Stimulated activated CD8-positive, alpha-beta memory T cell treated with anti-CD3 and anti-CD28 coated beads, Interleukin-12 subunit alpha, Interleukin-12 subunit beta, amount 100 ng/mL, for 4 hours (primary cell): ENCODE measurements around the gene BMF.
"Not testable (repeated sequence)": the region's sequence is repeated elsewhere in the genome, so short reads cannot be mapped to it uniquely, and the experiment has no call there.

Experiments
- DNase-seq: peaks from one replicate; pipeline ENCODE4 v3.0.0-alpha.2; 2020; ENCODE audit warnings: low read depth

Gene BMF

GRCh38 chr15:40087991-40088928 lies 20.4 kb downstream of the BMF start:
- DNase-seq = no peak

GRCh38 chr15:40087068-40087810 lies 21.4 kb downstream of the BMF start:
- no peak for DNase-seq

DNA sequence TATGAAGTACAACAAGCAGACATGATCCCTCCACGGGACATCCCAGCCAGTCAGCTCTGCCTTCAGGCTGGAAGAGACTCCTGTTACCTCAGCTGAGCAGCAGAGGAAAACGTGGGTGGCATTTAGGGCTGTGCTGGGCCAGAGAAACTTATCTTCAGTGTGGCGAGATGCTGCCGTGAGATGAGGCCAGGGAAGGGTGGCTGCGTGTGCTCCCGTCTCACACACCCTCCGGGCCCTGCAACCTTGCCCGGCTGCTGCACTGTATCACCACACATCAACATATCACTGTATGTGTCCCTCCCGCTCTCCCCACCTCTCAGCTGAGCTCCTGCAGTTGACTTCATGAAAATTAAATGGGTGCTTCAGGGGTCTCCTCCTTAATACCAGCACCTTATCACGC lies 23.4 kb downstream of the BMF start:
- no peak for DNase-seq

- no peak for DNase-seq
These were observed 24.0 kb downstream of the BMF start for GRCh38 chr15:40084650-40085049.

DNA sequence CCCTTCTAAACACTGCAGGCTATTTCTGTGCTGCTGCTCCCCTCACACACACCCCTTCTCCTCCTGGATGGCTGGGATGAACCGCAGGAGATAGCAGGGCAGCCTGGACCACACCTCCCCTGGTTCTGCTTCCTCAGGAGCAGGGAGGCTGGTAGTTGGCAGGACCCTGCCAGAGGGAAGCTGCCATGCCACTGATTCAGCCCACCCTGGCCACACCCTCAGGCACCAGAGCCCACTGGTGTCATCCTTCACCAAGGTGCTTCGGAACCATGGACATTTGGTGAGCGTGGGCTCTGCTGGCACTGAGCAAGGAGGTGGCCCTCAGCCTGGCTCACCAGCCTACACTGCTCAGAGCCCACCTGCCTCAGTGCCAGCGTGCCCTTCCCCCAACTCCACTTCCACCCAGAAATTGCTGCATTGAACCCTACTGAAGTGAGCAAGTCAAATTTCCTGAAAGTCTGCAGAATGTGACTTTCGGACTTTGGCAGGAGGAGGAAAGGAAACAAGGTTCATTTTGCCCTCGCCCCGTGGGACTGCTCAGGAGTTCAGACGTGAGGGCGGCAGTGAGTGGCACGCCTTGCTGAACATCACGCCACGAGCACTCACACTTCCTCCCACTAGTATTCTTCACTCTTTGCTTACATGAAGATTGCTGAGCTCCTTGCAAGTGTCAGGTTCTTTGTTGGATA lies 26.3 kb downstream of the BMF start:
- no peak for DNase-seq

DNA sequence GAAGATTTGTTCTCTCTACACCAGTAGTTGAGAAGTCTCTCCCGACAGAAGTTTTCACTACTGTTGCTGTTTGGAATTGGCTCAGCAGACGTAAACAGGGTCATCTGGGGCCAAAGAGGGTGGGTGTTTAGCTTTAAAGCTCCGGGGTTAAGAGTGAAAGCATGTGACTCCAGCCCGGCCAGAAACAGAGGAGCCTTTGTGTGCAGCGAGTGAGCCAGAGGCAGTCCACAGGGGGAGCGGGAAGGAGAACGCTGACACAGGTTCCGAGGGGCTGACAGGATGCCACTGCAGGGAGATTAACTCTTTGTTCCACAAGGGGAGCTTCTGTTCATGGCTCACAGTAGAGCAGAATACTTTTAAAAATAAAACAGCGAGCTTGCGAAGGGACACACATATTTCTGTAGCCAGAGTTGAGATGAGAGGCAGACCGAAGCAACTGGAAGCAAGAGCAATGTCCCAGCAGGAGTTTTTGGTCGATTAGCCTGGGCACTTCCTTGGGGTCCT lies 26.9 kb downstream of the BMF start:
- no peak for DNase-seq

GRCh38 chr15:40080847-40081246 lies 27.8 kb downstream of the BMF start:
- no peak for DNase-seq

GRCh38 chr15:40080104-40080503 lies 28.6 kb downstream of the BMF start:
- no peak for DNase-seq

GRCh38 chr15:40079456-40079855 lies 29.2 kb downstream of the BMF start:
- no peak for DNase-seq

DNA sequence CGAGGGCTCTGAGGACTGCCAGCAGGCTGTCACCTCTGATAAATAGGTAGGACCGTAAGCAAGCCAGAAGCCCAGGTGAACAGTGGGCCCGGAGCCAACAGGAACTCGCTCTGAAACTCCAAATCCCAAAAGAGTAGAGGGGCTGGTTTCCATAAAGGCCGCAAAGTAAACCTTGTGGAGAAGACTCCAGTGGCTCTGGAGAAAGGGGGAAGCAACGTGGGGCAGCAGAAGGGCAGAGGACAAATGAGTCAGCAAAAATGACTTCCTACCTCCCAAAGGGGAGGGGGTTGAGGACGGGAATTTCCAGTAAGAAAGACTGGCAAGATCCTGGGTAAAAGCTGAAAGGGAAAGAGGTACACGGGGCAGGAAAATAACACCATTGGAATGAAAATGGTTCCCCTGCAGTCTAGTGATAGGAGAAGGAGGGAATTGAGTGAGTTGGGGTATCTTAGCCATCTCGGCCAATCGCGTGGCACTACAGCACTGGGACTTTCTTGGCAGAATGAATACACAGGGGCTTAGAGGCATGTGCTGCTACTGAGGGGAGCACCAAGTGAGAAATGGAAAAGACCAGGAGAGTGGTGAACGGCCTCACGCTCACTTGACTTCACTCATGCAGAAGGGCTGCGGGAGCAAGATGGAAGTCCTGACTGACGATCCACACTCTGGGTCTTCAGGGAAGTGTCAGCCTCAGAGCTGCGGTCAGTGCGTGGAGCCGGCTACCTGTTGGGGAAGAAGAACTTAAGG lies 33.2 kb downstream of the BMF start:
- no peak for DNase-seq

DNA sequence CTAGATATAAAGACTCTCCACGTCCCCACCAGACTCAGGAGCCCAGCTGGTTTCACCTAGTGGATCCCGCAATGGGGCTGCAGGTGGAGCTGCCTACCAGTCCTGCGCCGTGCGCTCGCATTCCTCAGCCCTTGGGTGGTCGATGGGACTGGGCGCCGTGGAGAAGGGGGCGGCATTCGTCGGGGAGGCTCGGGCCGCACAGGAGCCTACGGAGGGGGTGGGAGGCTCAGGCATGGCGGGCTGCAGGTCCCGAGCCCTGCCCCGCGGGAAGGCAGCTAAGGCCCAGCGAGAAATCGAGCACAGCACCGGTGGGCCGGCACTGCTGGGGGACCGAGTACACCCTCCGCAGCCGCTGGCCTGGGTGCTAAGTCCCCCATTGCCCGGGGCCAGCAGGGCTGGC lies 34.0 kb downstream of the BMF start:
- DNase-seq = not testable (repeated sequence)

DNA sequence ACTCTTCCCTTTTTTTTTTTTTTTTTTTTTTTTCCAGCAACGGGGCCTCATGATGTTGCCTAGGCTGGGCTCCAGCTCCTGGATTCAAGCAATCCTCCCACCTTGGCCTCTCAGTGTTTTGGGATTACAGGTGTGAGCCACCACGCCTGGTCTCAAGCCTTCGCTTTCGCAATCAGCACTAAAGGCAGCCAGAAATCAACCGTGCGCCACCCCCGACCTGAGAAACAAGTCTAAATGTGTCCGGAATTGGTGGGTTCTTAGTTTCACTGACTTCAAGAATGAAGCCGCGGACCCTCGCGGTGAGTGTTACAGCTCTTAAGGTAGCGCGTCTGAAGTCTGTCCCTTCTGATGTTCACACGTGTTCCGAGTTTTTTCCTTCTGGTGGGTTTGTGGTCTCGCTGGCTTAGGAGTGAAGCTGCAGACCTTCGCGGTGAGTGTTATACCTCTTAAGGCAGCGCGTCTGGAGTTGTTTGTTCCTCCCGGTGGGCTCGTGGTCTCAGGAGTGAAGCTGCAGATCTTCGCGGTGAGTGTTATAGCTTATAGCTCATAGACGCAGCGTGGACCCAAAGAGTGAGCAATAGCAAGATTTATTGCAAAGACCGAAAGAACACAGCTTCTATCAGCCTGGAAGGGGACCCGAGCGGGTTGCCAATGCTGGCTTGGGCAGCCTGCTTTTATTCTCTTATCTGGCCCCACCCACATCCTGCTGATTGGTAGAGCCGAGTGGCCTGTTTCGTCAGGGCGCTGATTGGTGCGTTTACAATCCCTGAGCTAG lies 34.8 kb downstream of the BMF start:
- not testable (repeated sequence) for DNase-seq

DNA sequence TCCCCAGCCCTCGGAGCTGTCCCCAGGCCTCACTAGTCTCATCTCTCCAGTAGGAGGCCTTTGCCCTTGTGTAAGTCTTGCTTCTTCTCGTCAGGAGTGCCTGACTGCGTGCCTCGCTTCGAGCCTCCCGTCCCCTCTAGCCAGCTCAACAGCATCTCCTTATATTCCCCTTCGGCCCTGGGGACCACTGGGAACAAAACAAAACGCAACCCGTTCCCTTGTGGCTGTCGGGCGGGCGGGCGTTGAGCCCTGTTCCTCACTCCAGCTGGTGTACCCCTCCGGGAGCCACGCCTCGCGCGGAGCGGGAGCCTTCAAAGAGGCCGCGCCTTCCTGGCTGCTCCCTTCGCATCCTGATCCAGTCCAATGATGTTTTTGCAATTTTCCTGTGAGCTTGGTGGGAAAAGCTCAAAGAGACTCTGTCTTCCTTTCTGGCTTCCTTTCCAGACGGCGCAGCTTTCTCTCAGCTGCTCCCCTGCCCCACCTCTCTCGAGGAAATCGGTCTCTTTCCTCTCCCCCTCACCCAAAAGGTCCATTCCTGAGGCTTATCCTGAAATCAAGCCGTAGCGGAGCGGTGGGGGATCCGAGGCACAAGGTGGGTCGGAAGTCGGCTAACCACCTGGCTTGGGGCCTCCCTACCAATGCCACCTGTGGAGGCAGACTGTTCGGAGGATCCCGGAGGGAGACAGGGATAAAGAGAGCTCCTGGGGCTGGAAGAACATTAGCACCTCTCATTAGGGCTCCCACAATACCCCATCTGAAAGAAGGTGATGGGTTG lies 36.3 kb downstream of the BMF start:
- no peak for DNase-seq

- DNase-seq = no peak
These were observed 38.0 kb downstream of the BMF start for GRCh38 chr15:40070608-40071218.

DNA sequence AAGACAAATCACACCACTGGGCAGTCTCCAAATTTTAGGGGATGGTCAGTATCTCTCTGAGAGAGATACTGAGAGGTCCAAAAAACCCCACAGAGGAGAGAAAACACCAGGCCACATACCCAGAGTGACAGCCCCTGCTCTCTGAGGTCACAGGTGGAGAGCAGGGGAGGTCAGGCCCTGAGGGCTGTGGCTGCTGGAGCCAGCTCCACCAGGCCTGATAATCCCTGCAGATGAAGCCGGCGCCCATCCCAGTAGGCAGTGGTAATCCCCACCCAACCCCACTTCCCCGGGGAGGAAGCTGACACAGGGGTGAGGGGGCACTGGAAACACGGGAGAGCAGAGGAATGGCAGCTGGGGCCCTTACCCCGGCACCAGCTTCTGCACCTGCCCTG lies 38.5 kb downstream of the BMF start:
- no peak for DNase-seq

- DNase-seq = no peak
These were observed 39.2 kb downstream of the BMF start for GRCh38 chr15:40069178-40070165.

DNA sequence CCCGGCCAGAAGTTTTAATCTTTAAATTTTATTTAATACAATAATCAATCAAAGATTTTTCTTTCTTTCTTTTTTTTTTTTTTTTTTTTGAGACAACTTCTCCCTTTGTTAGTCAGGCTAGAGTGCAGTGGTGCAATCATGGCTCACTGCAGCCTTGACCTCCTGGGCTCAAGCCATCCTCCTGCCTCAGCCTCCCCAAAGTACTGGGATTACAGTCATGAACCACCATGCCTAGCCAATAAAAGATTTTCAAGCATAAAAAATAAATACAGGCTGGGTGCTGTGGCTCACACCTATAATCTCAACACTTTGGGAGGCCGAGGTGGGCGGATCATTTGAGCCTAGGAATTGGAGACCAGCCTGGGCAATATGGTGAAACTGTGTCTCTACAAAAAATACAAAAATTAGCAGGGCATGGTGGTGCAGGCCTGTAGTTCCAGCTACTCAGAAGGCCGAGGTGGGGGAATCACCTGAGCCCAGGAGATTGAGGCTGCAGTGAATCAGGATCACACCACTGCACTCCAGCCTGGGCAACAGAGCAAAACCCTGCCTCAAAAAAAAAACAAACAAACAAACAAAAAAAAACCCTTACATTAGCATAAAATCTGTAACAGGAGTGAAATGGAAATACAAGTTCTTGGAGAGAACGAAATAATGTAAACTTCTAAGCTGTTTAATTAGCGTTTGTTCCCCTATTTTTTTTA lies 40.6 kb downstream of the BMF start:
- no peak for DNase-seq

DNA sequence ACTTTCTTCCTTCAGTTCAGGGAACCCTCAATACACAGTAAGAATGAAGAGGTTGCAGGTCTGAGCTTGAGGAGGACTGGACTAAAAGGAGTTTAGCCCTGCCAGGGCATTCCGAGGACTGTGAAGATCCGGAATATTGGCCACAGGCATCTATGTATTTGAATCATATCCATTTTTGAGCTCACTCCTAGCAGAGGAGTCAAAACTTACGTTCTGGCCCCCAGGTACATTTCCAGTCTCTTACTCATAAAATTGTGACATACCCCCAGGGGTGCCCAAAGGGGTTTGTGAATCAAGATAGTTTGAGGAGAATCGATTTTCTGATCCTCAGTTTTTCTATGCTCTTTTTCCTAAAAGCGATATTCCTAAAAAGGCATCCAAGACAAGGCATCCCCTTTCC lies 42.1 kb downstream of the BMF start:
- DNase-seq = no peak
